CD4-positive, alpha-beta T cell (primary cell): ENCODE data around the gene ICAM2. TPM values are rescaled to one million over a fixed set of nuclear protein-coding genes. Genes with fewer than 3 reads are reported as not detected.
"Not testable (repeated sequence)": the region's sequence is repeated elsewhere in the genome, so short reads cannot be mapped to it uniquely, and the experiment has no call there.

Source experiments
- ATAC-seq: fragments of 200-7000 bp; cut with Tn5 transposase; one replicate; pipeline ENCODE4 v1.10.0; 2022; ENCODE audit warnings: mild to moderate bottlenecking; ENCODE audit not compliant: poor library complexity
- CTCF ChIA-PET: fragments of 350-600 bp; sonication (Branson Sonifier 250); formaldehyde crosslinking; loops from one replicate; lab custom pipeline; 2021; ENCODE audit warnings: antibody characterized with exemption, inconsistent platforms; lab: Charles Lee
- POLR2A ChIA-PET: fragments of 350-600 bp; sonication (Branson Sonifier 250); formaldehyde crosslinking; loops from one replicate; lab custom pipeline; 2021; ENCODE audit warnings: antibody characterized with exemption, inconsistent platforms; lab: Charles Lee
- DNase-seq, 14 experiments: peaks; one replicate each; pipeline ENCODE4 v3.0.0-alpha.2; 2013 to 2020; ENCODE audit warnings: mixed read lengths in 2 of 14
- H3K27ac ChIP-seq, 2 donors: one replicate each; pipeline versions ENCODE4 v1.5.1 to v1.7.0; 2013; ENCODE audit warnings: low read length in 2 of 2, low read depth in 1 of 2, mild to moderate bottlenecking in 1 of 2
- H3K27me3 ChIP-seq, 2 experiments: 1 replicate in 1 of 2; 2 replicates in 1 of 2; pipeline versions ENCODE4 v1.6.1 to v1.7.0; 2013; ENCODE audit warnings: low read length in 2 of 2, control low read depth in 1 of 2, mild to moderate bottlenecking in 1 of 2, moderate library complexity in 1 of 2; ENCODE audit not compliant: insufficient read depth in 2 of 2, control insufficient read depth in 1 of 2
- H3K36me3 ChIP-seq: one replicate; pipeline ENCODE4 v1.6.1; 2013; ENCODE audit warnings: low read length, control low read depth; ENCODE audit not compliant: insufficient read depth
- H3K4me1 ChIP-seq: one replicate; pipeline ENCODE4 v1.6.1; 2013; ENCODE audit warnings: low read length, control low read depth; ENCODE audit not compliant: insufficient read depth
- H3K4me3 ChIP-seq: one replicate; pipeline ENCODE4 v1.5.1; 2013; ENCODE audit warnings: mild to moderate bottlenecking, low read length, moderate library complexity
- H3K9me3 ChIP-seq, 2 experiments: 1 replicate in 1 of 2; 2 replicates in 1 of 2; pipeline versions ENCODE4 v1.6.1 to v1.7.0; 2013; ENCODE audit warnings: low read length in 2 of 2, mild to moderate bottlenecking in 2 of 2, control low read depth in 1 of 2, moderate library complexity in 1 of 2; ENCODE audit not compliant: control insufficient read depth in 1 of 2, insufficient read depth in 1 of 2
- H3K27ac Mint-ChIP-seq: one replicate; pipeline ENCODE4 v1.8.0; 2020; ENCODE audit warnings: mixed read lengths
- H3K27me3 Mint-ChIP-seq: one replicate; pipeline ENCODE4 v1.8.0; 2021; ENCODE audit warnings: mixed read lengths
- H3K36me3 Mint-ChIP-seq: one replicate; pipeline ENCODE4 v1.8.0; 2021; ENCODE audit warnings: low read depth, mixed read lengths
- H3K4me1 Mint-ChIP-seq: one replicate; pipeline ENCODE4 v1.8.0; 2021; ENCODE audit warnings: low read depth, mixed read lengths
- H3K4me3 Mint-ChIP-seq: one replicate; pipeline ENCODE4 v1.8.0; 2020; ENCODE audit warnings: mild to moderate bottlenecking, mixed read lengths
- H3K9me3 Mint-ChIP-seq: one replicate; pipeline ENCODE4 v1.8.0; 2020; ENCODE audit warnings: mixed read lengths
- CTCF ChIP-seq: fragments of 200-600 bp; IDR thresholded peaks from one replicate; pipeline ENCODE4 v1.8.0; 2022; ENCODE audit warnings: antibody characterized with exemption, mild to moderate bottlenecking
- intact Hi-C, 2 experiments: fragments of 100-400 bp; cut with DNase I in 1 of 2; cut with micrococcal nuclease in 1 of 2; formaldehyde crosslinking; loops; one replicate each; pipeline versions ENCODE4 v1.15.1 to v1.9.0; 2023 to 2025; cut with DNase I, micrococcal nuclease
- total RNA-seq, 174 experiments: library from RNA in 2 of 174; stranded (reverse) in 2 of 174; gene quantifications; one replicate each; pipeline ENCODE4 v1.2.3 and lab custom pipeline; 2021 to 2026

The ICAM2 gene
- total RNA-seq, 2 experiments from 2014 or later, result 50.6 to 54.7 TPM

GRCh38 chr17:64008346-64008745 is 12.1 kb downstream of the ICAM2 start:
- H3K4me3 ChIP-seq, result no peak overlapping the region
- ATAC-seq, result no peak
- no peak overlapping the region for H3K27ac ChIP-seq

DNA sequence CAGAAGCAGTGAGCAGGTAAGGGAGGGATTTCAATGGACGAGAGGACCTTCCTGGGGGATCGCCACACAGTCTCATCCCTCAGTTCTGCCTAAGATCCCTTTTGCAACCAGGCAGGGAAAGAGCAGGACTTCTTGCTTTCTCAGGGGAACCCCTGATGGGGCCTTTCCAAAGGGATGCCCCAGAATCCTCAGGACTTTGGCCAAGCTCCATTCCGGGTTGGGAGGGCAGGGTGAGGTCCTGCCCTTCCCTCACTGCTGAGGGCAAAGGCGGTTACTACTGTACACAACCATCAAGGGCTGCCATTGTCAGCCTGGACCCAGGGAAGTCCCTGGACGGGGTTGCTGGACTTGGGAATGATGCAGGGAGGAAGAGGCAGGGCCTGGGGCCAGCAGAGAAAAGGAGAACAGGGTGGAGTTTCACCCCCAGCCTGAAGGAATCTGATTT is 12.6 kb downstream of the ICAM2 start:
- Mint-ChIP-seq H3K4me3 (peak overlapping the region; percentile 38), H3K36me3 (peaks cover 92% of the 10 kb centered on the region), H3K27me3 (no peaks in the 10 kb centered on the region), H3K9me3 (no peaks in the 10 kb centered on the region), H3K4me1 (peaks cover 65% of the 10 kb centered on the region), H3K27ac (peak overlapping the region; percentile 83)
- no peak for TF ChIP-seq CTCF
- Histone ChIP-seq H3K9me3 (no peaks in the 10 kb centered on the region), H3K27ac (no peak overlapping the region), H3K36me3 (peaks cover 92% of the 10 kb centered on the region), H3K27me3 (no peaks in the 10 kb centered on the region), H3K4me1 (peaks cover 63% of the 10 kb centered on the region), H3K4me3 (no peak overlapping the region)
- intact Hi-C loops, result no loop called here
- ATAC-seq, result no peak
- ChIA-PET POLR2A (interaction anchor here (4.0 kb wide), 1 partner anchor 12 kb away, joined by 31 read pairs; the partner anchor contains the start of gene ICAM2), CTCF (interaction anchor here (1.2 to 4.7 kb wide), 2 partner anchors 17 to 18 kb away, joined by 4 to 19 read pairs; no protein-coding TSS in a partner anchor)
- no peak for DNase-seq

More at GRCh38 chr17:64008346-64008745, 12.1 kb downstream of the ICAM2 start:
- no peaks in the 10 kb centered on the region for H3K9me3 ChIP-seq
- Mint-ChIP-seq H3K4me1 (peaks cover 70% of the 10 kb centered on the region), H3K9me3 (no peaks in the 10 kb centered on the region), H3K36me3 (peaks cover 92% of the 10 kb centered on the region), H3K27me3 (no peaks in the 10 kb centered on the region), H3K27ac (peak overlapping the region; percentile 83), H3K4me3 (no peak overlapping the region)
- ChIA-PET CTCF (interaction anchor here (4.7 kb wide), 1 partner anchor 17 kb away, joined by 19 read pairs; no protein-coding TSS in a partner anchor), POLR2A (interaction anchor here (1.3 kb wide), 1 partner anchor 10 kb away, joined by 4 read pairs; the partner anchor contains the start of gene PRR29)
- TF ChIP-seq CTCF, result no peak
- peaks cover 68% of the 10 kb centered on the region for H3K4me1 ChIP-seq
- intact Hi-C loops, result no loop called here
- no peaks in the 10 kb centered on the region for H3K27me3 ChIP-seq
- DNase-seq, result no peak
- peaks cover 88% of the 10 kb centered on the region for H3K36me3 ChIP-seq

DNA sequence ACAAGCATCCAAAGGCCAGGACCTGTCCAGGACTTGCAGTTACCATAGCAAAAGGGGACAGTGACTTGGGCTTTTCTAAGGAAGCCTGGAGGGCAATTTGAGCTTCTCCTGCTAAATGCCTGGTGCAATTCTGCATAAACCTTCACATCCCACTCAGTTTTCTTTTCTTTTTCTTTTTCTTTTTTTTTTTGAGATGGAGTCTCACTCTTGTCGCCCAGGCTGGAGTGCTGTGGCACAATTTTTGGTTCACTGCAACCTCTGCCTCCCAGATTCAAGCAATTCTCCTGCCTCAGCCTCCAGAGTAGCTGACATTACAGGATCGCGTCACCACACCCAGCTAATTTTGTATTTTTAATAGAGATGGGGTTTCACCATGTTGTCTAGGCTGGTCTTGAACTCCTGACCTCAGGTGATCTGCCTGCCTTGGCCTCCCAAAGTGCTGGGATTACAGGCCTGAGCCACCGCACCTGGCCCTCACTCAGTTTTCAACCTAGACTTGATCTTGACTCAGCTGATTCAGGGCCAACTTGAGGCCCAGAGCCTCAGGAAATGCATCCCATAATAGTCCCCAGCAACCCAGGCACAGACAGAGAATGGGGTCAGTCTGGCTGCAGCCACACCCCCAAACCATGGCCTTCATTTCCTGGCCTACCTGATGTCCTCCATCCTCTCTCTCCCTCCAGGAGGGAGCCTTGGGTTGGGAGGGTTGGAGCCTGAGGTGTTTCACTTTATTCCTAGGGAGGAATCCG is 13.2 kb downstream of the ICAM2 start:
- H3K4me3 ChIP-seq, intact Hi-C loops, H3K27me3 Mint-ChIP-seq, DNase-seq, H3K9me3 ChIP-seq, H3K27me3 ChIP-seq, ATAC-seq, H3K4me3 Mint-ChIP-seq, H3K9me3 Mint-ChIP-seq: not testable (repeated sequence)
- POLR2A ChIA-PET, result interaction anchor here (2.5 to 4.0 kb wide), 2 partner anchors 10 to 12 kb away, joined by 12 to 31 read pairs; partner anchors contain the start of gene ICAM2
- Histone ChIP-seq H3K4me1 (peaks cover 58% of the 10 kb centered on the region), H3K27ac (peak overlapping the region in 1 of 2 donors; percentile 17), H3K36me3 (peaks cover 94% of the 10 kb centered on the region)
- CTCF ChIA-PET, result interaction anchor here (1.2 to 2.6 kb wide), 3 partner anchors 9 to 18 kb away, joined by 4 to 11 read pairs (median 4); no protein-coding TSS in a partner anchor
- H3K4me1 Mint-ChIP-seq, result peaks cover 61% of the 10 kb centered on the region
- H3K36me3 Mint-ChIP-seq, result peaks cover 91% of the 10 kb centered on the region
- peak overlapping the region; percentile 83 for H3K27ac Mint-ChIP-seq
